GM12892 (cell line): ENCODE results near the gene DDC.

Source experiments
- POLR2A ChIP-seq: IDR thresholded peaks from 2 replicates; pipeline ENCODE4 v1.6.1; 2011; ENCODE audit warnings: low read depth, low read length, control low read depth
- POLR2AphosphoS5 ChIP-seq: IDR thresholded peaks from 2 replicates; pipeline ENCODE4 v1.6.1; 2011; ENCODE audit warnings: low read depth, low read length, control low read depth
- TAF1 ChIP-seq: IDR thresholded peaks from 2 replicates; pipeline ENCODE4 v1.6.1; 2011; ENCODE audit warnings: low read depth, mild to moderate bottlenecking, control low read depth, low read length, borderline replicate concordance

DNA sequence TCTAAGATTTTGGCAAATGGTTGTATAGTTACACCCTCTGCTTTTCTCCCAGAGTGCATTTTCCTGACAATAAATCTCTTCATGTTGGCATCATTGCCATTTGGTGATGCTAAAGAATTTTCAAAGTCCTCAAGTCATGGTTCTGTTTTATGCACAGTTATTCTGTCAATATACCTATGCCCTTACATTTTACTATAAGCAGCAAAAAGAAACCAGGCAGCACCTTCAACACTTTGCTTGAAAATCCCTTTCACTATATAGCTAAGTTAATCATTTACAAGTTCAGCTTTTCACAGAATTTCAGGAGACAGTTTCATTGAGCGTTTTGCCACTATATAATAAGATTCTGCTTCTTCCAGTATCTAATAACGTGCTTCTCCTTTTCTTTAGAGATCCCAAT lies 137.7 kb downstream of the DDC start:
- TF ChIP-seq TAF1 (no peak), POLR2A (no peak), POLR2AphosphoS5 (no peak)
